Measurements from ENCODE around the gene PCP4. TPM values are rescaled to one million over a fixed set of nuclear protein-coding genes. Genes with fewer than 3 reads are reported as not detected.

PCP4 gene
- polyA plus RNA-seq, 2 of the 4 experiments (the other 2 are of a cell fraction) = not detected

GRCh38 chr21:39834543-39834942 lies 32.7 kb upstream of the PCP4 start (continued):
- TF ChIP-seq ELK1 (IDR thresholded peaks at IDR 0.05; ENCODE audit: low read depth, low read length) = no peak

- Histone ChIP-seq H3K4me2 (no peak overlapping the region), H3K27ac (no peak overlapping the region), H3K9me3 (no peaks in the 10 kb centered on the region), H3K4me1 (no peaks in the 10 kb centered on the region), H3K4me3 (no peak overlapping the region)
- FAIRE-seq (no peak), DNase-seq (ENCODE audit: low read depth in 1 of 2, low spot score in 1 of 2) (no peak), ATAC-seq (no peak)
- ChIA-PET CTCF (no interaction called here), POLR2A (no interaction called here)
- 0% methylated on average over 4 of the region's 4 CpGs for WGBS (ENCODE audit: missing lambda C conversion rate)
- TF ChIP-seq PHF8 (IDR thresholded peaks at IDR 0.05; ENCODE audit: borderline replicate concordance, low read depth) (no peak), ELK1 (IDR thresholded peaks at IDR 0.05; ENCODE audit: low read depth, low read length) (no peak), NFE2L2 (conservative IDR thresholded peaks at IDR 0.05; ENCODE audit: low read length) (no peak), HOXA7 (CRISPR knock-in tag; IDR thresholded peaks at IDR 0.05) (no peak), BHLHE40 (IDR thresholded peaks at IDR 0.05; ENCODE audit: low read depth, low read length) (no peak), GATA3 (IDR thresholded peaks at IDR 0.05; ENCODE audit: borderline replicate concordance) (no peak), EP300 (IDR thresholded peaks at IDR 0.05) (no peak), FOSL2 (IDR thresholded peaks at IDR 0.05) (no peak), FOSL2 (CRISPR knock-in tag; IDR thresholded peaks at IDR 0.05) (no peak), MAX (IDR thresholded peaks at IDR 0.05) (no peak), RCOR1 (IDR thresholded peaks at IDR 0.05; ENCODE audit: low read depth, low read length) (no peak), EHMT2 (IDR thresholded peaks at IDR 0.05; ENCODE audit: low read depth) (no peak), MAFK (IDR thresholded peaks at IDR 0.05; ENCODE audit: partially characterized antibody) (no peak), HES2 (IDR thresholded peaks at IDR 0.05) (no peak), RARB (CRISPR knock-in tag; IDR thresholded peaks at IDR 0.05) (no peak), KDM5A (IDR thresholded peaks at IDR 0.05) (no peak), SMC3 (IDR thresholded peaks at IDR 0.05) (no peak), NPAS2 (CRISPR knock-in tag; IDR thresholded peaks at IDR 0.05; ENCODE audit: borderline replicate concordance) (no peak), TP53 (CRISPR knock-in tag; IDR thresholded peaks at IDR 0.05) (no peak), CHD4 (IDR thresholded peaks at IDR 0.05; ENCODE audit: borderline replicate concordance) (no peak)
These were observed 29.3 kb upstream of the PCP4 start for GRCh38 chr21:39837861-39838359.

GRCh38 chr21:39840373-39841097 lies 26.7 kb upstream of the PCP4 start:
- no peak for ATAC-seq
- no peak for DNase-seq (ENCODE audit: low read depth in 1 of 2, low spot score in 1 of 2)
- H3K4me1 ChIP-seq = no peaks in the 10 kb centered on the region
- TF ChIP-seq E2F6 (IDR thresholded peaks at IDR 0.05; ENCODE audit: borderline replicate concordance, low read depth) = no peak
- no peak for TF ChIP-seq HOXB5 (CRISPR knock-in tag; IDR thresholded peaks at IDR 0.05)
- TF ChIP-seq PHF8 (IDR thresholded peaks at IDR 0.05; ENCODE audit: borderline replicate concordance, low read depth) = no peak
- no peak for TF ChIP-seq HOXB13 (CRISPR knock-in tag; IDR thresholded peaks at IDR 0.05; ENCODE audit: low read depth)
- POLR2A ChIA-PET = no interaction called here
- no peak for FAIRE-seq
- CTCF ChIA-PET = no interaction called here
- no peak overlapping the region for H3K4me2 ChIP-seq
- WGBS (ENCODE audit: missing lambda C conversion rate) = 17% methylated on average over 5 of the region's 22 CpGs
- H3K9me3 ChIP-seq = no peaks in the 10 kb centered on the region
- H3K4me3 ChIP-seq = no peak overlapping the region
- H3K27ac ChIP-seq = no peak overlapping the region

All from A549 (cell line).